Testis (tissue), 2 donors: Measurements from ENCODE around the gene GNG2.

ENCODE experiments used
- CTCF ChIP-seq, 3 experiments: fragments of 450-650 bp in 2 of 3; fragments of 200-600 bp in 1 of 3; sonication (generic) in 1 of 3; IDR thresholded peaks; one replicate each; pipeline ENCODE4 v1.5.1; 2016 to 2019; ENCODE audit warnings: antibody characterized with exemption in 3 of 3, mild to moderate bottlenecking in 2 of 3, moderate library complexity in 1 of 3
- POLR2A ChIP-seq: fragments of 450-650 bp; IDR thresholded peaks from one replicate; pipeline ENCODE4 v1.6.1; 2017; ENCODE audit warnings: antibody characterized with exemption, mild to moderate bottlenecking, moderate library complexity

- TF ChIP-seq CTCF (IDR thresholded peaks at IDR 0.05) (no peak), POLR2A (no peak)
These were observed 33.8 kb downstream of the GNG2 start for GRCh38 chr14:51894250-51894649.
